HepG2 (cell line): ENCODE results near the gene RUVBL2. TPM values are rescaled to one million over a fixed set of nuclear protein-coding genes. Genes with fewer than 3 reads are reported as not detected.

Experiments used
- CBX2 ChIP-seq, 2 experiments: fragments of 200-600 bp in 1 of 2; sonication (generic); formaldehyde crosslinking in 1 of 2; IDR thresholded peaks; 2 replicates each; pipeline versions ENCODE4 v1.7.0 to v1.8.1; 2018 to 2022; ENCODE audit warnings: low read depth in 2 of 2, low read length in 1 of 2, mild to moderate bottlenecking in 1 of 2, missing genetic modification reagents in 1 of 2
- FUBP1 ChIP-seq: sonication (generic); formaldehyde crosslinking; IDR thresholded peaks from 2 replicates; pipeline ENCODE4 v1.5.1; 2020; ENCODE audit warnings: missing genetic modification reagents, mild to moderate bottlenecking, borderline replicate concordance
- HDAC6 ChIP-seq: fragments of 200-600 bp; sonication (generic); IDR thresholded peaks from 2 replicates; pipeline ENCODE4 v1.7.0; 2017; ENCODE audit warnings: mild to moderate bottlenecking, antibody characterized with exemption, low read length, low read depth
- MBD4 ChIP-seq: IDR thresholded peaks from 2 replicates; pipeline ENCODE4 v1.6.1; 2012; ENCODE audit warnings: low read length, inconsistent platforms, borderline replicate concordance
- MTF1 ChIP-seq: sonication (generic); formaldehyde crosslinking; IDR thresholded peaks from 2 replicates; pipeline ENCODE4 v1.5.0; 2020; ENCODE audit warnings: missing genetic modification reagents
- NFE2L2 ChIP-seq: fragments of 150-350 bp; IDR thresholded peaks from 2 replicates; pipeline ENCODE4 v1.6.1; 2014; ENCODE audit warnings: low read length
- RARA ChIP-seq: IDR thresholded peaks from 2 replicates; pipeline ENCODE4 v1.6.1; 2016; ENCODE audit warnings: missing genetic modification reagents, missing compliant biosample characterization
- RFX3 ChIP-seq: IDR thresholded peaks from 2 replicates; pipeline ENCODE4 v1.6.1; 2016; ENCODE audit warnings: missing biosample characterization, missing genetic modification reagents
- RFX5 ChIP-seq: IDR thresholded peaks from 2 replicates; pipeline ENCODE4 v1.6.1; 2011; ENCODE audit warnings: low read depth, low read length, improper control_type of control experiment
- SNRNP70 ChIP-seq: fragments of 200-400 bp; formaldehyde crosslinking; IDR thresholded peaks from 2 replicates; pipeline ENCODE4 v1.6.1; 2017; ENCODE audit warnings: mild to moderate bottlenecking, low read depth, low read length, moderate library complexity
- TCF7L2 ChIP-seq: IDR thresholded peaks from 2 replicates; pipeline ENCODE4 v1.6.1; 2011; ENCODE audit warnings: mild to moderate bottlenecking, low read depth, low read length, moderate library complexity
- THAP8 ChIP-seq: sonication (generic); formaldehyde crosslinking; IDR thresholded peaks from 2 replicates; pipeline ENCODE4 v1.5.1; 2020; ENCODE audit warnings: missing genetic modification reagents, mild to moderate bottlenecking, borderline replicate concordance
- XRCC5 ChIP-seq: fragments of 200-400 bp; formaldehyde crosslinking; optimal IDR thresholded peaks from 2 replicates; pipeline ENCODE3; 2017; ENCODE audit warnings: mild to moderate bottlenecking, low read length
- ZFP1 ChIP-seq: IDR thresholded peaks from 2 replicates; pipeline ENCODE4 v1.6.1; 2016
- ZFX ChIP-seq: sonication (generic); formaldehyde crosslinking; IDR thresholded peaks from 2 replicates; pipeline ENCODE4 v1.4.0; 2020; ENCODE audit warnings: mild to moderate bottlenecking, low read depth, missing genetic modification reagents, moderate library complexity
- ZNF234 ChIP-seq: sonication (generic); formaldehyde crosslinking; conservative IDR thresholded peaks from 2 replicates; pipeline ENCODE4 v1.5.1; 2020; ENCODE audit warnings: mild to moderate bottlenecking, missing genetic modification reagents
- ZNF264 ChIP-seq: sonication (generic); formaldehyde crosslinking; IDR thresholded peaks from 2 replicates; pipeline ENCODE4 v1.4.0; 2020; ENCODE audit warnings: missing genetic modification reagents
- ZNF30 ChIP-seq: sonication (generic); formaldehyde crosslinking; IDR thresholded peaks from 2 replicates; pipeline ENCODE4 v1.5.0; 2020; ENCODE audit warnings: mild to moderate bottlenecking, missing genetic modification reagents
- ZNF350 ChIP-seq: sonication (generic); formaldehyde crosslinking; IDR thresholded peaks from 2 replicates; pipeline ENCODE4 v1.4.0; 2020; ENCODE audit warnings: mild to moderate bottlenecking, low read depth, missing genetic modification reagents, borderline replicate concordance
- ZNF549 ChIP-seq: sonication (generic); formaldehyde crosslinking; IDR thresholded peaks from 2 replicates; pipeline ENCODE4 v1.5.0; 2020; ENCODE audit warnings: missing genetic modification reagents
- ZNF557 ChIP-seq: sonication (generic); formaldehyde crosslinking; IDR thresholded peaks from 2 replicates; pipeline ENCODE4 v1.4.0; 2020; ENCODE audit warnings: missing genetic modification reagents
- ZNF660 ChIP-seq: sonication (generic); formaldehyde crosslinking; IDR thresholded peaks from 2 replicates; pipeline ENCODE4 v1.5.1; 2020; ENCODE audit warnings: mild to moderate bottlenecking, low read depth, missing genetic modification reagents, borderline replicate concordance
- ZNF850 ChIP-seq: sonication (generic); formaldehyde crosslinking; conservative IDR thresholded peaks from 2 replicates; pipeline ENCODE4 v1.9.0; 2021; ENCODE audit warnings: mild to moderate bottlenecking, missing genetic modification reagents
- polyA plus RNA-seq, 8 experiments: library from polyadenylated mRNA; depleted of rRNA in 3 of 8; stranded (reverse) in 7 of 8; unstranded in 1 of 8; fragments of >200 nt; fragmentation: Illumina TruSeq in 4 of 8; extraction: Trizol in 4 of 8; gene quantifications; 2 replicates each; pipeline versions ENCODE4 v1.2.1 to v1.2.3, GENCODE V29; 2011 to 2016; ENCODE audit warnings: low read depth in 4 of 8, missing spikeins in 1 of 8, mixed read lengths in 1 of 8; ENCODE audit not compliant: insufficient read depth in 1 of 8
- total RNA-seq, 5 experiments: library from RNA; depleted of rRNA; stranded (reverse); fragments of >200 nt; fragmentation: Illumina TruSeq; extraction: Trizol; gene quantifications; 2 replicates each; pipeline ENCODE4 v1.2.3, GENCODE V29; 2016; ENCODE audit warnings: low read depth in 1 of 5
- TF ChIP-seq, protein P1 (sequence below): sonication (generic); formaldehyde crosslinking; IDR thresholded peaks from 2 replicates; pipeline ENCODE4 v1.5.0; 2020; ENCODE audit warnings: mild to moderate bottlenecking, missing genetic modification reagents, moderate library complexity
- TF ChIP-seq, protein P2 (sequence below): sonication (generic); formaldehyde crosslinking; IDR thresholded peaks from 2 replicates; pipeline ENCODE4 v1.8.0; 2022; ENCODE audit warnings: mild to moderate bottlenecking, missing genetic modification reagents; ENCODE audit not compliant: insufficient replicate concordance

RUVBL2 gene
- total and polyA plus RNA-seq, 2 of the 13 experiments (the other 11 are each of a cell fraction or from before 2014, with no cell fraction given) = 120 to 122 TPM

GRCh38 chr19:48965040-48965805 is 28.5 kb upstream of the RUVBL2 start, which contains the start of gene FTL (continued):
- TF ChIP-seq FUBP1 (CRISPR knock-in tag) (no peak), ZNF264 (CRISPR knock-in tag) (peak; percentile 90), HDAC6 (peak; percentile 39; the same call in 1 of the 2 replicates), RARA (peak; percentile 48), CBX2 (IDR thresholded peaks at IDR 0.05; ENCODE audit: low read depth, low read length) (no peak), CBX2 (CRISPR knock-in tag; IDR thresholded peaks at IDR 0.05; ENCODE audit: low read depth) (no peak), SNRNP70 (no peak), NFE2L2 (no peak), RFX5 (no peak), ZNF850 (no peak), RFX3 (CRISPR knock-in tag) (no peak), MBD4 (peak; percentile 78; the same call in 1 of the 2 replicates), ZNF557 (peak; percentile 97), ZNF234 (CRISPR knock-in tag) (peak; percentile 87), ZNF350 (CRISPR knock-in tag) (peak; percentile 82), XRCC5 (no peak), ZNF660 (CRISPR knock-in tag) (0 out of 2 replicates have a peak, but pooled peaks have one; percentile 26), THAP8 (CRISPR knock-in tag) (peak; percentile 60; the same call in 1 of the 2 replicates), ZNF549 (peak; percentile 87; the same call in 1 of the 2 replicates), TCF7L2 (no peak), ZNF30 (CRISPR knock-in tag) (no peak), MTF1 (peak; percentile 85; the same call in 1 of the 2 replicates), ZFX (CRISPR knock-in tag) (peak; percentile 74; the same call in 1 of the 2 replicates), ZFP1 (CRISPR knock-in tag) (no peak)
- TF ChIP-seq, protein P1, sequence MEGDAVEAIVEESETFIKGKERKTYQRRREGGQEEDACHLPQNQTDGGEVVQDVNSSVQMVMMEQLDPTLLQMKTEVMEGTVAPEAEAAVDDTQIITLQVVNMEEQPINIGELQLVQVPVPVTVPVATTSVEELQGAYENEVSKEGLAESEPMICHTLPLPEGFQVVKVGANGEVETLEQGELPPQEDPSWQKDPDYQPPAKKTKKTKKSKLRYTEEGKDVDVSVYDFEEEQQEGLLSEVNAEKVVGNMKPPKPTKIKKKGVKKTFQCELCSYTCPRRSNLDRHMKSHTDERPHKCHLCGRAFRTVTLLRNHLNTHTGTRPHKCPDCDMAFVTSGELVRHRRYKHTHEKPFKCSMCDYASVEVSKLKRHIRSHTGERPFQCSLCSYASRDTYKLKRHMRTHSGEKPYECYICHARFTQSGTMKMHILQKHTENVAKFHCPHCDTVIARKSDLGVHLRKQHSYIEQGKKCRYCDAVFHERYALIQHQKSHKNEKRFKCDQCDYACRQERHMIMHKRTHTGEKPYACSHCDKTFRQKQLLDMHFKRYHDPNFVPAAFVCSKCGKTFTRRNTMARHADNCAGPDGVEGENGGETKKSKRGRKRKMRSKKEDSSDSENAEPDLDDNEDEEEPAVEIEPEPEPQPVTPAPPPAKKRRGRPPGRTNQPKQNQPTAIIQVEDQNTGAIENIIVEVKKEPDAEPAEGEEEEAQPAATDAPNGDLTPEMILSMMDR (CRISPR knock-in tag) = no peak
- TF ChIP-seq, protein P2, sequence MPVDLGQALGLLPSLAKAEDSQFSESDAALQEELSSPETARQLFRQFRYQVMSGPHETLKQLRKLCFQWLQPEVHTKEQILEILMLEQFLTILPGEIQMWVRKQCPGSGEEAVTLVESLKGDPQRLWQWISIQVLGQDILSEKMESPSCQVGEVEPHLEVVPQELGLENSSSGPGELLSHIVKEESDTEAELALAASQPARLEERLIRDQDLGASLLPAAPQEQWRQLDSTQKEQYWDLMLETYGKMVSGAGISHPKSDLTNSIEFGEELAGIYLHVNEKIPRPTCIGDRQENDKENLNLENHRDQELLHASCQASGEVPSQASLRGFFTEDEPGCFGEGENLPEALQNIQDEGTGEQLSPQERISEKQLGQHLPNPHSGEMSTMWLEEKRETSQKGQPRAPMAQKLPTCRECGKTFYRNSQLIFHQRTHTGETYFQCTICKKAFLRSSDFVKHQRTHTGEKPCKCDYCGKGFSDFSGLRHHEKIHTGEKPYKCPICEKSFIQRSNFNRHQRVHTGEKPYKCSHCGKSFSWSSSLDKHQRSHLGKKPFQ (CRISPR knock-in tag) = no peak
